Measurements from ENCODE around the gene SNORC. TPM values are rescaled to one million over a fixed set of nuclear protein-coding genes. Genes with fewer than 3 reads are reported as not detected.
A peak's percentile ranks its signal among the peaks of the same experiment; 100 is the strongest.

The SNORC gene
- total and polyA plus RNA-seq, 2 of the 13 experiments (the other 11 are each of a cell fraction or from before 2014, with no cell fraction given): 59.1 to 86.1 TPM

DNA sequence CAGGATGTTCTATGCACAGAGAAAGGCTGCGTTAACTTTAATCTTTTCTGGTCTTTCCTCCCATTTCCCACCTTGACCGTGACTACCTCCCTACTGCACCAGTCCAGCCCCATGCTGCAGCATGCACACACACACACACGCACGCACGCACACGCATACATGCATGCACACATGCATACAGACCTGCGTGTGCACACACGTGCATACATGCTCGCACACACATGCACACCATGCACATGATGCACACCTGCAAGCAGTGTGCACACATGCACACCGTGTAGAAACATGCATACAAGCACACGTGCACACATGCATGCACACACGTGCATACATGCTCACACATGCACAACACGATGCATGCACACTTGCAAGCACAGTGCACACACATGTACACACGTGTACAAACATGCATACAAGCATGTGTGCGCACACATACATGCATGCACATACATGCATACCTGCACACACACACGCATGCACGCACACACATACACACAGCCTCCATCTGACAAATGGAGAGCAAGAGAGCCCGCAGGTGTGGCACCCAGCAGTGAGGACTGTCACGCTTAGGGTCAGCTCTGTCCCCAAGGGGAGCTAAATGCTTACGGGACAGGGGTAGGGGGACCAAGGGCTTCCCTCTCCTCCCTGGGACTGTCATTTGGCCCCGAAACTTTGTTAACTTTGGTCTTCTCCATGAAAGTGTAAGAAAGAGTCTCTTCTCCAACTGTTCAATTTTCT, 18.2 kb downstream of the SNORC start (continued):
- TF ChIP-seq, protein P1, sequence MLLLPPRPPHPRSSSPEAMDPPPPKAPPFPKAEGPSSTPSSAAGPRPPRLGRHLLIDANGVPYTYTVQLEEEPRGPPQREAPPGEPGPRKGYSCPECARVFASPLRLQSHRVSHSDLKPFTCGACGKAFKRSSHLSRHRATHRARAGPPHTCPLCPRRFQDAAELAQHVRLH (CRISPR knock-in tag; IDR thresholded peaks at IDR 0.05; ENCODE audit: borderline replicate concordance, low read depth): no peak
- TF ChIP-seq HNRNPLL (IDR thresholded peaks at IDR 0.05; ENCODE audit: low read depth, low read length, poor library complexity, severe bottlenecking) (peak; percentile 86), HOXA7 (CRISPR knock-in tag; IDR thresholded peaks at IDR 0.05) (peak; percentile 79; the same call in 1 of the 2 replicates)
- TF ChIP-seq, protein P2, sequence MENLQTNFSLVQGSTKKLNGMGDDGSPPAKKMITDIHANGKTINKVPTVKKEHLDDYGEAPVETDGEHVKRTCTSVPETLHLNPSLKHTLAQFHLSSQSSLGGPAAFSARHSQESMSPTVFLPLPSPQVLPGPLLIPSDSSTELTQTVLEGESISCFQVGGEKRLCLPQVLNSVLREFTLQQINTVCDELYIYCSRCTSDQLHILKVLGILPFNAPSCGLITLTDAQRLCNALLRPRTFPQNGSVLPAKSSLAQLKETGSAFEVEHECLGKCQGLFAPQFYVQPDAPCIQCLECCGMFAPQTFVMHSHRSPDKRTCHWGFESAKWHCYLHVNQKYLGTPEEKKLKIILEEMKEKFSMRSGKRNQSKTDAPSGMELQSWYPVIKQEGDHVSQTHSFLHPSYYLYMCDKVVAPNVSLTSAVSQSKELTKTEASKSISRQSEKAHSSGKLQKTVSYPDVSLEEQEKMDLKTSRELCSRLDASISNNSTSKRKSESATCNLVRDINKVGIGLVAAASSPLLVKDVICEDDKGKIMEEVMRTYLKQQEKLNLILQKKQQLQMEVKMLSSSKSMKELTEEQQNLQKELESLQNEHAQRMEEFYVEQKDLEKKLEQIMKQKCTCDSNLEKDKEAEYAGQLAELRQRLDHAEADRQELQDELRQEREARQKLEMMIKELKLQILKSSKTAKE (CRISPR knock-in tag; IDR thresholded peaks at IDR 0.05; ENCODE audit: borderline replicate concordance): peak; percentile 37; the same call in 1 of the 2 replicates
- TF ChIP-seq, protein P3, sequence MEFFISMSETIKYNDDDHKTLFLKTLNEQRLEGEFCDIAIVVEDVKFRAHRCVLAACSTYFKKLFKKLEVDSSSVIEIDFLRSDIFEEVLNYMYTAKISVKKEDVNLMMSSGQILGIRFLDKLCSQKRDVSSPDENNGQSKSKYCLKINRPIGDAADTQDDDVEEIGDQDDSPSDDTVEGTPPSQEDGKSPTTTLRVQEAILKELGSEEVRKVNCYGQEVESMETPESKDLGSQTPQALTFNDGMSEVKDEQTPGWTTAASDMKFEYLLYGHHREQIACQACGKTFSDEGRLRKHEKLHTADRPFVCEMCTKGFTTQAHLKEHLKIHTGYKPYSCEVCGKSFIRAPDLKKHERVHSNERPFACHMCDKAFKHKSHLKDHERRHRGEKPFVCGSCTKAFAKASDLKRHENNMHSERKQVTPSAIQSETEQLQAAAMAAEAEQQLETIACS (CRISPR knock-in tag; IDR thresholded peaks at IDR 0.05): no peak
- TF ChIP-seq, protein P4, sequence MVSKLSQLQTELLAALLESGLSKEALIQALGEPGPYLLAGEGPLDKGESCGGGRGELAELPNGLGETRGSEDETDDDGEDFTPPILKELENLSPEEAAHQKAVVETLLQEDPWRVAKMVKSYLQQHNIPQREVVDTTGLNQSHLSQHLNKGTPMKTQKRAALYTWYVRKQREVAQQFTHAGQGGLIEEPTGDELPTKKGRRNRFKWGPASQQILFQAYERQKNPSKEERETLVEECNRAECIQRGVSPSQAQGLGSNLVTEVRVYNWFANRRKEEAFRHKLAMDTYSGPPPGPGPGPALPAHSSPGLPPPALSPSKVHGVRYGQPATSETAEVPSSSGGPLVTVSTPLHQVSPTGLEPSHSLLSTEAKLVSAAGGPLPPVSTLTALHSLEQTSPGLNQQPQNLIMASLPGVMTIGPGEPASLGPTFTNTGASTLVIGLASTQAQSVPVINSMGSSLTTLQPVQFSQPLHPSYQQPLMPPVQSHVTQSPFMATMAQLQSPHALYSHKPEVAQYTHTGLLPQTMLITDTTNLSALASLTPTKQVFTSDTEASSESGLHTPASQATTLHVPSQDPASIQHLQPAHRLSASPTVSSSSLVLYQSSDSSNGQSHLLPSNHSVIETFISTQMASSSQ (IDR thresholded peaks at IDR 0.05; ENCODE audit: low read depth): no peak
- TF ChIP-seq, protein P4 (CRISPR knock-in tag; IDR thresholded peaks at IDR 0.05; ENCODE audit: borderline replicate concordance): no peak
